Ishikawa (cell line): ENCODE measurements around the gene GSE1.

Experiments
- CEBPB ChIP-seq: IDR thresholded peaks from 2 replicates; pipeline ENCODE4 v1.6.1; 2012
- CREB1 ChIP-seq: IDR thresholded peaks from 2 replicates; pipeline ENCODE4 v1.6.1; 2012; ENCODE audit warnings: low read depth
- EGR1 ChIP-seq: IDR thresholded peaks from 2 replicates; pipeline ENCODE4 v1.6.1; 2012
- EP300 ChIP-seq: IDR thresholded peaks from 2 replicates; pipeline ENCODE4 v1.6.1; 2012; ENCODE audit warnings: borderline replicate concordance
- FOXM1 ChIP-seq: IDR thresholded peaks from 2 replicates; pipeline ENCODE4 v1.6.1; 2012; ENCODE audit warnings: low read depth, borderline replicate concordance
- NFIC ChIP-seq: IDR thresholded peaks from 2 replicates; pipeline ENCODE4 v1.6.1; 2012
- RAD21 ChIP-seq: IDR thresholded peaks from 2 replicates; pipeline ENCODE4 v1.6.1; 2012; ENCODE audit warnings: low read depth
- TAF1 ChIP-seq: IDR thresholded peaks from 2 replicates; pipeline ENCODE4 v1.6.1; 2012; ENCODE audit warnings: low read depth, mild to moderate bottlenecking
- TCF12 ChIP-seq: IDR thresholded peaks from 2 replicates; pipeline ENCODE4 v1.6.1; 2012; ENCODE audit warnings: low read depth
- TEAD4 ChIP-seq: IDR thresholded peaks from 2 replicates; pipeline ENCODE4 v1.6.1; 2012
- YY1 ChIP-seq: IDR thresholded peaks from 2 replicates; pipeline ENCODE4 v1.6.1; 2012; ENCODE audit warnings: low read depth
- ZBTB7A ChIP-seq: IDR thresholded peaks from 2 replicates; pipeline ENCODE4 v1.6.1; 2012; ENCODE audit warnings: low read depth
- TF ChIP-seq, protein P1 (sequence below): IDR thresholded peaks from 2 replicates; pipeline ENCODE4 v1.6.1; 2012
- TF ChIP-seq, protein P2 (sequence below): IDR thresholded peaks from 2 replicates; pipeline ENCODE4 v1.6.1; 2012
- TF ChIP-seq, protein P3 (sequence below): IDR thresholded peaks from 2 replicates; pipeline ENCODE4 v1.6.1; 2012; ENCODE audit warnings: low read depth, mild to moderate bottlenecking

Gene GSE1

DNA sequence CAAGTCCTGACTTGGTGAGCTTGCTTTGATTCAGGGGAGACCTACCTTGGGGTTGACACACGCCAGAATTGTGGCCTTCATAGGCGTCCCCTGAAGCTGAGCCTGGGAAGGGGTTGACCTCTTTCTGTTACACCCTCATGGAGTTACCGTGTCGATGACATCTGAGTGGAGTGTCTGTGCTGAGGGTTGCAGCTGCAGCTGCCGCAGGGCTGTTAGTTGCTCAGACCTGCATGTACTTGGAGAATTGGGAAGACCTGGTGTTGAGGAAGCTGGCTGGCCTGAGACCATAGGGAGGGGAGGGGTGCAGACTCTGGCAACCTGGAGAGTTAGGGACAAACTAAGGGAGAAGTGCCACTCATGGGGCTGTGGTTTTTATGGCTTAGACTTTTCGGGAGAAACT, 9.6 kb downstream of the GSE1 start:
- no peak for TF ChIP-seq EP300
- TF ChIP-seq, protein P1, sequence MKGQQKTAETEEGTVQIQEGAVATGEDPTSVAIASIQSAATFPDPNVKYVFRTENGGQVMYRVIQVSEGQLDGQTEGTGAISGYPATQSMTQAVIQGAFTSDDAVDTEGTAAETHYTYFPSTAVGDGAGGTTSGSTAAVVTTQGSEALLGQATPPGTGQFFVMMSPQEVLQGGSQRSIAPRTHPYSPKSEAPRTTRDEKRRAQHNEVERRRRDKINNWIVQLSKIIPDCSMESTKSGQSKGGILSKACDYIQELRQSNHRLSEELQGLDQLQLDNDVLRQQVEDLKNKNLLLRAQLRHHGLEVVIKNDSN, result no peak
- TF ChIP-seq, protein P2, sequence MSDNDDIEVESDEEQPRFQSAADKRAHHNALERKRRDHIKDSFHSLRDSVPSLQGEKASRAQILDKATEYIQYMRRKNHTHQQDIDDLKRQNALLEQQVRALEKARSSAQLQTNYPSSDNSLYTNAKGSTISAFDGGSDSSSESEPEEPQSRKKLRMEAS, result no peak
- no peak for TF ChIP-seq TCF12
- TF ChIP-seq FOXM1, result no peak
- TF ChIP-seq, protein P3, sequence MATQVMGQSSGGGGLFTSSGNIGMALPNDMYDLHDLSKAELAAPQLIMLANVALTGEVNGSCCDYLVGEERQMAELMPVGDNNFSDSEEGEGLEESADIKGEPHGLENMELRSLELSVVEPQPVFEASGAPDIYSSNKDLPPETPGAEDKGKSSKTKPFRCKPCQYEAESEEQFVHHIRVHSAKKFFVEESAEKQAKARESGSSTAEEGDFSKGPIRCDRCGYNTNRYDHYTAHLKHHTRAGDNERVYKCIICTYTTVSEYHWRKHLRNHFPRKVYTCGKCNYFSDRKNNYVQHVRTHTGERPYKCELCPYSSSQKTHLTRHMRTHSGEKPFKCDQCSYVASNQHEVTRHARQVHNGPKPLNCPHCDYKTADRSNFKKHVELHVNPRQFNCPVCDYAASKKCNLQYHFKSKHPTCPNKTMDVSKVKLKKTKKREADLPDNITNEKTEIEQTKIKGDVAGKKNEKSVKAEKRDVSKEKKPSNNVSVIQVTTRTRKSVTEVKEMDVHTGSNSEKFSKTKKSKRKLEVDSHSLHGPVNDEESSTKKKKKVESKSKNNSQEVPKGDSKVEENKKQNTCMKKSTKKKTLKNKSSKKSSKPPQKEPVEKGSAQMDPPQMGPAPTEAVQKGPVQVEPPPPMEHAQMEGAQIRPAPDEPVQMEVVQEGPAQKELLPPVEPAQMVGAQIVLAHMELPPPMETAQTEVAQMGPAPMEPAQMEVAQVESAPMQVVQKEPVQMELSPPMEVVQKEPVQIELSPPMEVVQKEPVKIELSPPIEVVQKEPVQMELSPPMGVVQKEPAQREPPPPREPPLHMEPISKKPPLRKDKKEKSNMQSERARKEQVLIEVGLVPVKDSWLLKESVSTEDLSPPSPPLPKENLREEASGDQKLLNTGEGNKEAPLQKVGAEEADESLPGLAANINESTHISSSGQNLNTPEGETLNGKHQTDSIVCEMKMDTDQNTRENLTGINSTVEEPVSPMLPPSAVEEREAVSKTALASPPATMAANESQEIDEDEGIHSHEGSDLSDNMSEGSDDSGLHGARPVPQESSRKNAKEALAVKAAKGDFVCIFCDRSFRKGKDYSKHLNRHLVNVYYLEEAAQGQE, result no peak
- no peak for TF ChIP-seq NFIC
- TF ChIP-seq YY1, result no peak
- TF ChIP-seq TAF1, result no peak
- TF ChIP-seq CEBPB, result no peak
- TF ChIP-seq ZBTB7A, result no peak
- TF ChIP-seq TEAD4, result no peak
- TF ChIP-seq RAD21, result no peak
- no peak for TF ChIP-seq CREB1
- no peak for TF ChIP-seq EGR1

DNA sequence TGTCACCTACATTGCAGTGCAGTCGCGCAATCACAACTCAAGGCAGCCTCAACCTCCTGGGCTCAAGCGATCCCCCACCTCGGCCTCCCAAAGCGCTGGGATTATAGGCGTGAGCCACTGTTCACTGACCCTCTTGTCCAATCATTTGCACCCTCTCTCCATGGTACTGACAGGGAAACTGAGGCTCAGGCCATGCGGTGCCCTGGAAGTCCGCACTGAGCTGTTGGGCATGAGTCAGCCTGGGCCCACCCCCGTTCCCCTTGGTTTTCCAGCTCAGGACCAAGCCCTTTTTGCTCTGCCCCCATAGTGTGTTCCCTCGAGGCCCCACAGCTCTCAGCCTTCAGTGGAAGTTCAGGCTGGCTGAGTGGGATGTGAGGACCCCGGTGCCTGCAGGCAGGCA, 10.1 kb downstream of the GSE1 start:
- TF ChIP-seq, protein P3, result peak; percentile 33; the same call in 1 of the 2 replicates
- TF ChIP-seq EP300, result no peak

DNA sequence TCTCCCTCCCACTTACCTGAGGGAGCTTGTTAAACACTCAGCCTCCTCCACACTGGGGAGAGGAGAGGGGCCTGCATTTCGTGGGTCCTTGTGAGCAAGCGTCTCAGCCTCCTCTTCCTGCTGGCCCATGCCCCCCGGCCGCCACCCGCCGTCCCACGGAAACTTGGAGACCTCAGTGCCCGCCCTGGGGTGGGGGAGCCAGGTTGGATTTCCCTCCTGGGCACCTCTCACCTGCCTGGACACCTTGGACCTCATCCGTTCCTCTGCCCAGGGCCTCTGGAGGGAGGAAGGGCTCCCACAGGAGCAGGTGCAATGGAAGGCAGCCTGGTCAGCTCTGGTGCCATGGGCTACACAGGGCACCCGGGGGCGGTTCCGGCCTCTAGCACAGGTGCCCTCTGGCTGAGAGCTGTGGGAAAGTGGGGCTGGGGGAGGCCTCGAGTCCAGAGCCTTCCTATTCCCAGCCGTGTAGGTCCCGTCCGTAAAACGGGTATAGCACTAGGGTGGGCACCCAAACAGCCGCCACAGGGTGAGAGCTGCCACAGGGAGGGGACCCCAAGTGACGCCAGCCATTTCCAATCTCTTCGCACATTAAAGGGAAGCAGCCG, 11.0 kb downstream of the GSE1 start:
- TF ChIP-seq ZBTB7A (no peak), EGR1 (no peak), TAF1 (no peak), TEAD4 (no peak), FOXM1 (no peak), RAD21 (no peak), YY1 (no peak), TCF12 (no peak), EP300 (no peak), CEBPB (no peak), NFIC (no peak), CREB1 (no peak)
- TF ChIP-seq, protein P1, result no peak
- TF ChIP-seq, protein P3, result no peak
- TF ChIP-seq, protein P2, result no peak

DNA sequence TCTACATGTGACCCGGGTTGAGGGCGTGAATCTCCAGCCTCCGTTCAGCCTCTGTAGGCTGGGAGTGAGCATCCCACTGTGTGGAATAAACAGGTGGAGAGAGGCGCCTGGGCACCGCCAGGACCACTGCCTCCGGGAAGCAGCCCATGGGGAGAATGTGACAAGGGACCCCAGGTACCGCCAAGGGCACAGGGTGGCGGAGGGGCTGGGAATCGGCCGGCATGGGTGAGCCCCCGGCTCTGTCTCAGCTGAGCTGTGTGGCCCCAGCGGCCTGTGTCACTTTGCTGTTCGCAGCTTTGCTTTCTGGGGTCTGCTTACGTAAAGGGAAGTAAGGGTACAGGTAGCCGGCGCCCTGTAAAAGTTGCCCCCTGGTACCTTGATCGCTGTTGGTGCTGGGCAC, 11.5 kb downstream of the GSE1 start:
- TF ChIP-seq, protein P1, result no peak
- no peak for TF ChIP-seq YY1

DNA sequence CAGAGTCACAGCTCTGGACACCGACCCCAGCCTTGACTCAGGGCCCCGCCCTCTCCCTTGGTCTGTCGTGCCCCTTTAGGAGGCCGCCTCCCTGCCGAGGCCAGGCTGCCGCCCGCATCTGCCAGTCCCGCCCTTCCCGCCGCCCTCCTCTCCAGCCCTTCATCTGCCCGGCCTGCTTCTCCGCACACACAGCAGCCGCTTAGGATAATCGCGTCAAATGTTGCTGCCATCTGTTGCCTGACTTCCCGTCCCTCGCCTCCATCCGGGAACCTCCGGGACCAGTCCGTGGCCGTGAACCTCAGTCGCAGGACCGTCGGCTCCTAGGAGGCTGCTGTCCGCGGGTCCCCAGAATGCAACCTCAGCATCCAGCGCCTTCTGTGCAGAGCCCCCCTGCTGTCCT, 11.9 kb downstream of the GSE1 start:
- TF ChIP-seq YY1 (no peak), TAF1 (no peak), RAD21 (no peak), CEBPB (no peak), EP300 (no peak), NFIC (no peak)
